Measurements from ENCODE around the gene BIN1. TPM values are rescaled to one million over a fixed set of nuclear protein-coding genes. Genes with fewer than 3 reads are reported as not detected.

Gene BIN1
- polyA plus RNA-seq, 1 donor from 2014 or later: 61.9 TPM

DNA sequence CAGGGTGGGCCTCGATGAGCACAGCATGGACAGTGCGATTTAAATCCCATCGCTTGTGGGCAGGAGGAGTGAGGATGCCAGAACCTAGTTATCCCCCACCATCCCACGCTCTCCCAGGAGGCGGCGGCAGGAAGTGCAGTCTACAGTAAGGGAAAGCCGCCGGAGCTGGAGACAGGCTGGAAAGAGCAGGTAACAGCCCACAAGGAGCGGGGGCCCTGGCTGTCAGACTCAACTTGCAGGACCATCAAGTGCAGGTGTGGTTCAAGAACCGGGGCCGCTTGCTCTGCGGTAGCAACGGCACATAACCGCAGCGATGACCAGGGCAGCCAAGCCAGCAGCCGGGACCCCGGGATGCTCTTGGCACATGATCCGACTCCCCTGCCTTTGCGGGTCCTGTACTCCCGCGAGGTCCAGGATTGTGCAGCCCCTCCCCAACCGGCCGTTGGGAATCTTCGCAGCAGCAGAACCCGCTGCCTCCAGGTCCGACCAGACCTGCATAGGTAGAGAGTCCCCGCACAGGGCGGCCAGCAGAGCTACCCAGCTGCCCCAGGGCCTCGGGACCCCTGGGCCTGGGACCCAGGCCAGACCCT is 82.1 kb downstream of the BIN1 start:
- TF ChIP-seq SMC3 (conservative IDR thresholded peaks at IDR 0.05; ENCODE audit: poor library complexity) (no peak), MXI1 (conservative IDR thresholded peaks at IDR 0.05; ENCODE audit: poor library complexity, severe bottlenecking) (no peak), TAF1 (IDR thresholded peaks at IDR 0.05; ENCODE audit: low read depth) (no peak), EZH2 (IDR thresholded peaks at IDR 0.05; ENCODE audit: borderline replicate concordance, insufficient read depth, low read length, poor library complexity, severe bottlenecking) (no peak)
- TF ChIP-seq, protein P1, sequence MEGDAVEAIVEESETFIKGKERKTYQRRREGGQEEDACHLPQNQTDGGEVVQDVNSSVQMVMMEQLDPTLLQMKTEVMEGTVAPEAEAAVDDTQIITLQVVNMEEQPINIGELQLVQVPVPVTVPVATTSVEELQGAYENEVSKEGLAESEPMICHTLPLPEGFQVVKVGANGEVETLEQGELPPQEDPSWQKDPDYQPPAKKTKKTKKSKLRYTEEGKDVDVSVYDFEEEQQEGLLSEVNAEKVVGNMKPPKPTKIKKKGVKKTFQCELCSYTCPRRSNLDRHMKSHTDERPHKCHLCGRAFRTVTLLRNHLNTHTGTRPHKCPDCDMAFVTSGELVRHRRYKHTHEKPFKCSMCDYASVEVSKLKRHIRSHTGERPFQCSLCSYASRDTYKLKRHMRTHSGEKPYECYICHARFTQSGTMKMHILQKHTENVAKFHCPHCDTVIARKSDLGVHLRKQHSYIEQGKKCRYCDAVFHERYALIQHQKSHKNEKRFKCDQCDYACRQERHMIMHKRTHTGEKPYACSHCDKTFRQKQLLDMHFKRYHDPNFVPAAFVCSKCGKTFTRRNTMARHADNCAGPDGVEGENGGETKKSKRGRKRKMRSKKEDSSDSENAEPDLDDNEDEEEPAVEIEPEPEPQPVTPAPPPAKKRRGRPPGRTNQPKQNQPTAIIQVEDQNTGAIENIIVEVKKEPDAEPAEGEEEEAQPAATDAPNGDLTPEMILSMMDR (IDR thresholded peaks at IDR 0.05; ENCODE audit: poor library complexity, severe bottlenecking): peak; percentile 56
- peak overlapping the region; percentile 40 for H3K4me2 ChIP-seq (ENCODE audit: low read length)
- H4K20me1 ChIP-seq (ENCODE audit: insufficient read depth): no peaks in the 10 kb centered on the region
- no peaks in the 10 kb centered on the region for H3K36me3 ChIP-seq (ENCODE audit: insufficient read depth, low read length)
- no peaks in the 10 kb centered on the region for H3K27me3 ChIP-seq (ENCODE audit: insufficient read depth, low read depth, low read length)
- H3K79me2 ChIP-seq (replicated peaks; ENCODE audit: insufficient read depth, low read length): no peaks in the 10 kb centered on the region
- no peaks in the 10 kb centered on the region for H3F3A ChIP-seq (ENCODE audit: insufficient read depth, low read length, poor library complexity, severe bottlenecking)
- peak overlapping the region; percentile 61 for H3K9ac ChIP-seq (ENCODE audit: low read length)
- peak overlapping the region; percentile 71 for H3K4me3 ChIP-seq (ENCODE audit: low read length)
- peak overlapping the region; percentile 28 for H3K27ac ChIP-seq (ENCODE audit: low read length)
- peak overlapping the region; percentile 93 for H2AFZ ChIP-seq (ENCODE audit: low read depth, low read length)
- no peaks in the 10 kb centered on the region for H3K9me2 ChIP-seq (ENCODE audit: insufficient read depth, low read length)
- no peaks in the 10 kb centered on the region for H3K9me3 ChIP-seq (ENCODE audit: low read length)

DNA sequence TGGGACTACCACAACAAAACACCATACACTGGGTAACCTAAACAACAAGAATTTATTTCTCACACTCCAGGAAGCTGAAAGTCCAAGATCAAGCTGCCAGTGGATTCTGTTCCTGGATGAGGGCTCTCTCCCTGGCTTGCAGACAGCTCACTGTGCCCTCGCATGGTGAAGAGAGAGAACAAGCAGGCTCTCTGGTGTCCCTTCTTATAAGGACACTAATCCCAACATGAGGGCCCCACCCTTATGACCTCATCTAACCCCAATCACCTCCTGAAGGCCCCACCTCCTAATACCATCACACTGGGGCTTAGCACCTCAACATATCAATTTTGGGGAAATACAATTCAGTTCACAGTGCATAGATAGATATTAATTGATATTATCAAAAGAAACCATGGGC is 83.5 kb downstream of the BIN1 start:
- no peaks in the 10 kb centered on the region for H3K9me3 ChIP-seq (ENCODE audit: low read length)

More for the DNA sequence above, 83.5 kb downstream of the BIN1 start:
- Histone ChIP-seq H2AFZ (ENCODE audit: low read depth, low read length) (no peak overlapping the region), H3F3A (ENCODE audit: insufficient read depth, low read length, poor library complexity, severe bottlenecking) (no peaks in the 10 kb centered on the region), H3K27ac (ENCODE audit: low read length) (no peak overlapping the region), H3K9me2 (ENCODE audit: insufficient read depth, low read length) (no peaks in the 10 kb centered on the region), H3K27me3 (ENCODE audit: insufficient read depth, low read depth, low read length) (no peaks in the 10 kb centered on the region), H3K4me3 (ENCODE audit: low read length) (no peak overlapping the region), H3K4me2 (ENCODE audit: low read length) (no peak overlapping the region), H3K79me2 (replicated peaks; ENCODE audit: insufficient read depth, low read length) (no peaks in the 10 kb centered on the region), H3K36me3 (ENCODE audit: insufficient read depth, low read length) (no peaks in the 10 kb centered on the region), H4K20me1 (ENCODE audit: insufficient read depth) (no peaks in the 10 kb centered on the region), H3K9ac (ENCODE audit: low read length) (no peak overlapping the region)
- TF ChIP-seq, protein P1 (IDR thresholded peaks at IDR 0.05; ENCODE audit: poor library complexity, severe bottlenecking): no peak
- TF ChIP-seq SMC3 (conservative IDR thresholded peaks at IDR 0.05; ENCODE audit: poor library complexity): no peak
- no peak for TF ChIP-seq EZH2 (IDR thresholded peaks at IDR 0.05; ENCODE audit: borderline replicate concordance, insufficient read depth, low read length, poor library complexity, severe bottlenecking)
- TF ChIP-seq MXI1 (conservative IDR thresholded peaks at IDR 0.05; ENCODE audit: poor library complexity, severe bottlenecking): no peak
- TF ChIP-seq, protein P2, sequence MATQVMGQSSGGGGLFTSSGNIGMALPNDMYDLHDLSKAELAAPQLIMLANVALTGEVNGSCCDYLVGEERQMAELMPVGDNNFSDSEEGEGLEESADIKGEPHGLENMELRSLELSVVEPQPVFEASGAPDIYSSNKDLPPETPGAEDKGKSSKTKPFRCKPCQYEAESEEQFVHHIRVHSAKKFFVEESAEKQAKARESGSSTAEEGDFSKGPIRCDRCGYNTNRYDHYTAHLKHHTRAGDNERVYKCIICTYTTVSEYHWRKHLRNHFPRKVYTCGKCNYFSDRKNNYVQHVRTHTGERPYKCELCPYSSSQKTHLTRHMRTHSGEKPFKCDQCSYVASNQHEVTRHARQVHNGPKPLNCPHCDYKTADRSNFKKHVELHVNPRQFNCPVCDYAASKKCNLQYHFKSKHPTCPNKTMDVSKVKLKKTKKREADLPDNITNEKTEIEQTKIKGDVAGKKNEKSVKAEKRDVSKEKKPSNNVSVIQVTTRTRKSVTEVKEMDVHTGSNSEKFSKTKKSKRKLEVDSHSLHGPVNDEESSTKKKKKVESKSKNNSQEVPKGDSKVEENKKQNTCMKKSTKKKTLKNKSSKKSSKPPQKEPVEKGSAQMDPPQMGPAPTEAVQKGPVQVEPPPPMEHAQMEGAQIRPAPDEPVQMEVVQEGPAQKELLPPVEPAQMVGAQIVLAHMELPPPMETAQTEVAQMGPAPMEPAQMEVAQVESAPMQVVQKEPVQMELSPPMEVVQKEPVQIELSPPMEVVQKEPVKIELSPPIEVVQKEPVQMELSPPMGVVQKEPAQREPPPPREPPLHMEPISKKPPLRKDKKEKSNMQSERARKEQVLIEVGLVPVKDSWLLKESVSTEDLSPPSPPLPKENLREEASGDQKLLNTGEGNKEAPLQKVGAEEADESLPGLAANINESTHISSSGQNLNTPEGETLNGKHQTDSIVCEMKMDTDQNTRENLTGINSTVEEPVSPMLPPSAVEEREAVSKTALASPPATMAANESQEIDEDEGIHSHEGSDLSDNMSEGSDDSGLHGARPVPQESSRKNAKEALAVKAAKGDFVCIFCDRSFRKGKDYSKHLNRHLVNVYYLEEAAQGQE (IDR thresholded peaks at IDR 0.05; ENCODE audit: borderline replicate concordance): no peak
- TF ChIP-seq RAD21 (conservative IDR thresholded peaks at IDR 0.05): no peak
- no peak for TF ChIP-seq POLR2AphosphoS5 (IDR thresholded peaks at IDR 0.05)
- no peak for TF ChIP-seq TAF1 (IDR thresholded peaks at IDR 0.05; ENCODE audit: low read depth)
- no peak for TF ChIP-seq EP300 (conservative IDR thresholded peaks at IDR 0.05; ENCODE audit: poor library complexity, severe bottlenecking)
